ENCODE results near the gene TRPM4. TPM values are rescaled to one million over a fixed set of nuclear protein-coding genes. Genes with fewer than 3 reads are reported as not detected.

TRPM4 gene
- total RNA-seq, 1 donor from 2014 or later = 3.1 TPM

DNA sequence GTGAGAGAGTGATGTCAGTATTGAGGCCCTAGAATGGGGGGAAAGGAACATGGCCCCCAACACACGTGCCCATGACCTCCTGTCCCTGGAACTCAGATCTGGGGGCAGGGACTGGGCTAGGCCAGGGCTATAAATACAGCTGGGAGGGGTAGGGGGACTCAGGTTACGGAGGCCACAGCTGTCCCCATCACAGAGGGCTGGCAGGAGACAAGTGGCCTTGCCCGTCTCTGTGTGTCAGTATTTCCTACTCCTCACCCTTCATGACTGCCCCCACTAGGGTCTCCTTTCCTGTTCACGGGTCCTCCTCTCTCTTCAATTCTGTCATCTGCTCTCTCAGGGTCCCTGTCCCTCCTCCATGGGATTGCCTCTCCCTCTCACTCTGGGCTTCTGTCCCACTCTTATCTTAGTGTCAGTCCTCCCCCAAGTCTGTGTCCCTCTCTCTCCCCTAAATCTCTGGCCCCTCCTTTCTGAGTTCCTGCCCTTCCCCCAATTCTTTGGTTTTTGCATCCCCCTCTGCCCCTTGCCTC, 1.7 kb upstream of the TRPM4 start:
- no peak overlapping the region for H3K27ac ChIP-seq
- Mint-ChIP-seq H3K36me3 (peaks cover 6% of the 10 kb centered on the region), H3K27me3 (ENCODE audit: insufficient read depth, low read depth) (peaks cover 10% of the 10 kb centered on the region), H3K27ac (peak overlapping the region; percentile 43), H3K4me3 (peak overlapping the region; percentile 59), H3K9me3 (no peaks in the 10 kb centered on the region), H3K4me1 (peaks cover 34% of the 10 kb centered on the region)
- H3K4me1 ChIP-seq = peaks cover 8% of the 10 kb centered on the region
- peak overlapping the region; percentile 27 for H3K4me2 ChIP-seq
- peaks cover 49% of the 10 kb centered on the region for H3K27me3 ChIP-seq
- H3K79me2 ChIP-seq (ENCODE audit: low read depth) = no peaks in the 10 kb centered on the region
- H3K9ac ChIP-seq = no peak overlapping the region
- no peak overlapping the region for H2AFZ ChIP-seq (replicated peaks)
- peaks cover 4% of the 10 kb centered on the region for H4K20me1 ChIP-seq (ENCODE audit: low read depth)
- TF ChIP-seq EZH2 (IDR thresholded peaks at IDR 0.05) (no peak), CTCF (IDR thresholded peaks at IDR 0.05) (no peak), EZH2phosphoT487 (IDR thresholded peaks at IDR 0.05) (no peak)
- no peak overlapping the region for H3K4me3 ChIP-seq
- no peaks in the 10 kb centered on the region for H3K36me3 ChIP-seq
- DNase-seq (ENCODE audit: low spot score) = peak; percentile 36
- peaks cover 18% of the 10 kb centered on the region for H3F3A ChIP-seq (ENCODE audit: low read depth)
- no peaks in the 10 kb centered on the region for H3K9me3 ChIP-seq (ENCODE audit: low read depth)

GRCh38 chr19:49160450-49161189, 3.0 kb downstream of the TRPM4 start:
- Mint-ChIP-seq H3K27ac (peak overlapping the region; percentile 4), H3K36me3 (no peaks in the 10 kb centered on the region), H3K4me1 (peaks cover 24% of the 10 kb centered on the region), H3K27me3 (ENCODE audit: insufficient read depth, low read depth) (peaks cover 4% of the 10 kb centered on the region), H3K9me3 (no peaks in the 10 kb centered on the region), H3K4me3 (no peak overlapping the region)
- TF ChIP-seq CTCF (IDR thresholded peaks at IDR 0.05) (no peak), EZH2 (IDR thresholded peaks at IDR 0.05) (no peak), EZH2phosphoT487 (IDR thresholded peaks at IDR 0.05) (no peak)
- H3K4me3 ChIP-seq = no peak overlapping the region
- peaks cover 3% of the 10 kb centered on the region for H3K4me1 ChIP-seq
- no peak overlapping the region for H3K9ac ChIP-seq
- H2AFZ ChIP-seq (replicated peaks) = no peak overlapping the region
- H3K27ac ChIP-seq = no peak overlapping the region
- H3F3A ChIP-seq (ENCODE audit: low read depth) = peaks cover 4% of the 10 kb centered on the region
- no peaks in the 10 kb centered on the region for H3K79me2 ChIP-seq (ENCODE audit: low read depth)
- no peak for DNase-seq (ENCODE audit: low spot score)
- no peak overlapping the region for H3K4me2 ChIP-seq
- peaks cover 1% of the 10 kb centered on the region for H4K20me1 ChIP-seq (ENCODE audit: low read depth)
- H3K36me3 ChIP-seq = no peaks in the 10 kb centered on the region
- H3K9me3 ChIP-seq (ENCODE audit: low read depth) = no peaks in the 10 kb centered on the region
- peaks cover 14% of the 10 kb centered on the region for H3K27me3 ChIP-seq

DNA sequence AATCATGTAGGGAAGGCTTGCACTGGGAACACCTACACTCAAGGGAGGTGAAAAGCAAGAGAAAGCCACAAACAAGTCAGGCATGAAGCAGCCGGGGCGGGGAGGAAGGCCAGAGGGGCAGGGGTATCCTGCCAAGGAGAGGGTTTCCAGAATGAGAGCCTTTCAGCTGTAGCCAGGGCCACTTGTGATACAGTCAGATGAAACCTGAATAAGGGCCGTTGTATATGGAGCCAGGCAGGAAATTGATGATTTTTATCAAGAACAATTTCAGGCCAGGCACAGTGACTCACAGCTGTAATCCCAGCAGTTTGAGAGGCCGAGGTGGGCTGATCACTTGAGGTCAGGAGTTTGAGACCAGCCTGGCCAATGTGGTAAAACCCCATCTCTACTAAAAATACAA, 4.4 kb downstream of the TRPM4 start:
- Histone ChIP-seq H2AFZ (replicated peaks) (no peak overlapping the region), H3K79me2 (ENCODE audit: low read depth) (no peaks in the 10 kb centered on the region), H3K27me3 (peaks cover 9% of the 10 kb centered on the region), H3F3A (ENCODE audit: low read depth) (peaks cover 4% of the 10 kb centered on the region), H3K9me3 (ENCODE audit: low read depth) (no peaks in the 10 kb centered on the region), H4K20me1 (ENCODE audit: low read depth) (no peaks in the 10 kb centered on the region), H3K27ac (no peak overlapping the region), H3K9ac (no peak overlapping the region), H3K4me1 (no peaks in the 10 kb centered on the region), H3K4me2 (no peak overlapping the region), H3K4me3 (no peak overlapping the region), H3K36me3 (no peaks in the 10 kb centered on the region)
- Mint-ChIP-seq H3K36me3 (no peaks in the 10 kb centered on the region), H3K4me3 (no peak overlapping the region), H3K9me3 (no peaks in the 10 kb centered on the region), H3K27me3 (ENCODE audit: insufficient read depth, low read depth) (peaks cover 9% of the 10 kb centered on the region), H3K4me1 (peaks cover 18% of the 10 kb centered on the region), H3K27ac (no peak overlapping the region)
- DNase-seq (ENCODE audit: low spot score) = no peak
- no peak for TF ChIP-seq EZH2phosphoT487 (IDR thresholded peaks at IDR 0.05)
- TF ChIP-seq EZH2 (IDR thresholded peaks at IDR 0.05) = no peak
- no peak for TF ChIP-seq CTCF (IDR thresholded peaks at IDR 0.05)
